HG03432 (cell line): Measurements from ENCODE around the gene CUX1.
"Not testable (repeated sequence)": the region's sequence is repeated elsewhere in the genome, so short reads cannot be mapped to it uniquely, and the experiment has no call there.

ENCODE experiments used
- ATAC-seq: cut with Tn5 transposase; IDR thresholded peaks from one replicate; pipeline ENCODE4 v1.9.1; 2021; ENCODE audit warnings: mild to moderate bottlenecking, moderate library complexity; ENCODE audit not compliant: unreplicated experiment

CUX1 gene

GRCh38 chr7:102165136-102165535 is 347.7 kb downstream of the CUX1 start:
- ATAC-seq: no peak

- ATAC-seq: no peak
These were observed 349.8 kb downstream of the CUX1 start for GRCh38 chr7:102167254-102167653.

- ATAC-seq: no peak
These were observed 352.4 kb downstream of the CUX1 start for GRCh38 chr7:102169651-102170392.

GRCh38 chr7:102170393-102170970 is 353.1 kb downstream of the CUX1 start:
- no peak for ATAC-seq

- no peak for ATAC-seq
These were observed 356.2 kb downstream of the CUX1 start for GRCh38 chr7:102173669-102174068.

GRCh38 chr7:102175423-102176170 is 358.2 kb downstream of the CUX1 start:
- ATAC-seq: no peak

GRCh38 chr7:102178410-102178809 is 361.0 kb downstream of the CUX1 start:
- no peak for ATAC-seq

- no peak for ATAC-seq
These were observed 363.3 kb downstream of the CUX1 start for GRCh38 chr7:102180727-102181126.

- ATAC-seq: no peak
These were observed 364.1 kb downstream of the CUX1 start for GRCh38 chr7:102181517-102181916.

- ATAC-seq: no peak
These were observed 364.6 kb downstream of the CUX1 start for GRCh38 chr7:102182016-102182415.

- ATAC-seq: not testable (repeated sequence)
These were observed 366.4 kb downstream of the CUX1 start for GRCh38 chr7:102183848-102184247.

- no peak for ATAC-seq
These were observed 366.9 kb downstream of the CUX1 start for GRCh38 chr7:102184303-102184702.

GRCh38 chr7:102185796-102186195 is 368.4 kb downstream of the CUX1 start:
- no peak for ATAC-seq

- no peak for ATAC-seq
These were observed 368.9 kb downstream of the CUX1 start for GRCh38 chr7:102186306-102186705.

GRCh38 chr7:102188746-102189145 is 371.3 kb downstream of the CUX1 start:
- no peak for ATAC-seq

- no peak for ATAC-seq
These were observed 372.3 kb downstream of the CUX1 start for GRCh38 chr7:102189756-102190155.

- no peak for ATAC-seq
These were observed 373.4 kb downstream of the CUX1 start for GRCh38 chr7:102190776-102191350.

- no peak for ATAC-seq
These were observed 374.3 kb downstream of the CUX1 start for GRCh38 chr7:102191556-102192379.

- ATAC-seq: no peak
These were observed 375.4 kb downstream of the CUX1 start for GRCh38 chr7:102192790-102193189.

GRCh38 chr7:102193806-102194205 is 376.4 kb downstream of the CUX1 start:
- no peak for ATAC-seq

- no peak for ATAC-seq
These were observed 377.9 kb downstream of the CUX1 start for GRCh38 chr7:102195361-102195760.
